ENCODE data around the gene MYO18B.

The MYO18B gene

DNA sequence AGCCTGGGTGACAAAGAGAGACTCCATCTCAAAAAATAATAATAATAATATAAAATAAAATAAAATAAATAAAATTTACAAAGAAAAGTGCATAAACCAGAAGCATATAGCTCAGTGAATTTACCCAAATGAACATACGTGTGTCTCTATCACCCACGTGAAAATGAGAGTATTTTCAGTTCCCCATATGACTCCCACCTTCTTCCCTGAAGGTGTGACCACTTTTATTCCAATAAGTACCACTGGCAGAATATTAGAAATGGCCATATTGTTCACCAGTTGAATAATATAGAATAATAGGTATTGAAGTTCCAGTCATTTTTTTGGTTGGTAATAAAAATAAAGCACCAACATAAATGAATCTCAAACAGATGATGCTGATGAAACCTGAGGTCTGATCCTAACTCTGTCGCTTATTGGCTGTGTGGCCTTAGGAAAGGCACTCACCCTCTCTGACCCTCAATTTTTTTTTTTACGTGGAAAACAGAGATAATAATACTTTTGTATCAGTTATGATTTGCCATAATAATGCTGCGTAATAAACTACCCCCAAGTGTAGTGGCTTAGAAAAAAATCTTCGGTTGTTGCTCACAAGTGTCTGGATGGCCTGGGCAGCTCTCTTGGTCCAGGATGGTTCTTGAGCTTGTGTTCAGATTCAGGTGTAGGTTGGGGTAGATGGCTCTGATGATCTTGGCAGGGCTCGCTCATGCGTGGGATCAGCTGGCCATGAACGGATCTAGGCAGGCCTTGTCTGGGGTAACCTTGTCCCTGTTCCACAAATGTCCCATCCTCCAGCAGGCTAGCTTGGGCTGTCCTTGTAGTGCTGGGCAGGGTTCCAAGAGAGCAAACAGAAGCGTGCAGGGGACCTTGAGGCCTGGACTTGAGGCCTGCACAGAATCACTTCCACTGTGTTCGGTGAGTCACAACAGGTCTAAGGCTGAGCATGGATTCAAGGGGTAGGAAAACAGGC, 88.1 kb downstream of the MYO18B start:
- DNase-seq = no peak

DNA sequence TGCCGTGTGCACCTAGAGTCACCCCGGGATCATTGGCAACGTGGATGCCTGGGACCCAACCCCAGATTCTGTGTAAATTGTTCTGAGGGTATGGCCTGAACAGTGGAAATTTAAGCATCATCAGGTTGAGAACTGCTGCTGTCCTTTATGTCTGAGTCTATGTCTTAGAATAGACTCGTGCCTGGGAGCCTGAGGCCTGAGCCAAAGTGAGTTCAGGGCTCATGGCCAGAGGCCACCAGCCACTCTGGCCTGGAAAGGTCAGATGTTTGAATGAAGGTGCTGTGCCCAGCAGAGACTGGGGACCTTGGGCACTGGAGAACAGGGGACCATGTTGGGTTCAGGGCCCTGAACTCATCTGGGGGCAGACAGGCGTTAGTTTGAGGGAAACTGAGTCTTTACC, 91.1 kb downstream of the MYO18B start:
- DNase-seq = no peak

DNA sequence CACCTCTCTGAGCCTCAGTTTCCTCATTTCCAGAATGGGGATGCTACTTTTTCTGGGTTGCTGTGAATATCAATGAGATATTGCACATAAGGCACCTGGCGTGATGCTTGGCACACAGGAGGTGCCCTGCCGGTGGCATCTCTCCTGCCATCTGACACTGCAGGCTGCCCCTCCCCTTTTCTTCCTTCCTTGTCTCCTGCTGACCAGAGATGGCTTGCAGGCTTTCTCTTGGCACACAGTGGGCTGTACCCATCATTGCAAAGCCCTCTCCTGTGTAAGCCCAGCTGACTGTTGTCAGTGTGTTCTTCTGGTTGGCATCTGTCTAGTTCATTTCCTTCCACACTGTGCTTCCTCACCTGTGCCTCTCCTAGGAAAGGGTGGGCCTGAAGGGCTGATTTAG, 91.7 kb downstream of the MYO18B start:
- no peak for DNase-seq

DNA sequence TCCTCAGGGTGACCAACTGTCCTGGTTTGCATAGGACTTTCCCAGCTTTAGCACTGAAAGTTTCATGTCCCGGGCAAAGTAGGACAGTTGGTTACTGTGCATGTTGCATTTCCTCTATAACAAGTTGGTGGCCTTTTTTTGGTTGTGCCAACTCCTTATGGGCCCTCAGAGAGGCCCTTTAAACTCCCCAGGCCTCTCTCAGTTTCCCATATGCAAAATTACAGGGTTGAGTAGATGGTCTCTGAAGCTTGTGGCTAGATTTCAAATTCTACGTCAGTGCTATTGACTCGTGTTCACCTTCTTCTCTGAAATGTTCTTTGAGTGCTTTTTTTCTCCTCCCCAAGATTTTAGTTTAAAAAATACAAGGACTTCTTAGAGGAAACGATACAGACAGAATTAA, 92.5 kb downstream of the MYO18B start:
- DNase-seq = no peak

DNA sequence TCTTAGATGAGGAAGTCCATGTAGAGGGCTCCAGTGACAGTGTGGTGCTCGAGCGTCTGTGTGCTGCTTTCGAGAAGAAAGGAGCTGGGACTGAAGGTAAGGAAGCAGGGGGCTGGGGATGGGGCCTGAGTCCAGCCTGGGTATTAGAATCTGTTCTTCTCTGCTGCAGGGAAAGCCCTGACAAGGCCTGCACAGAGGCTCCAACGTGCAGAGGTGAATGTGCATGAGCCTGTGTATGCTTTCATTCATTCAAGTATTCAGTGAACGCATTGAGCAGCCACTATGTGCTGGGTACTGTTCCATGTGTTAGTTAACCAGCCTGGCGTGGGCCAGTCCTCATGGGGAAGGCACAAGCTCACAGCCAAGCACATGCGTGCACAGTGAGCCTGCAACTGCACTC, 93.4 kb downstream of the MYO18B start:
- DNase-seq = no peak

DNA sequence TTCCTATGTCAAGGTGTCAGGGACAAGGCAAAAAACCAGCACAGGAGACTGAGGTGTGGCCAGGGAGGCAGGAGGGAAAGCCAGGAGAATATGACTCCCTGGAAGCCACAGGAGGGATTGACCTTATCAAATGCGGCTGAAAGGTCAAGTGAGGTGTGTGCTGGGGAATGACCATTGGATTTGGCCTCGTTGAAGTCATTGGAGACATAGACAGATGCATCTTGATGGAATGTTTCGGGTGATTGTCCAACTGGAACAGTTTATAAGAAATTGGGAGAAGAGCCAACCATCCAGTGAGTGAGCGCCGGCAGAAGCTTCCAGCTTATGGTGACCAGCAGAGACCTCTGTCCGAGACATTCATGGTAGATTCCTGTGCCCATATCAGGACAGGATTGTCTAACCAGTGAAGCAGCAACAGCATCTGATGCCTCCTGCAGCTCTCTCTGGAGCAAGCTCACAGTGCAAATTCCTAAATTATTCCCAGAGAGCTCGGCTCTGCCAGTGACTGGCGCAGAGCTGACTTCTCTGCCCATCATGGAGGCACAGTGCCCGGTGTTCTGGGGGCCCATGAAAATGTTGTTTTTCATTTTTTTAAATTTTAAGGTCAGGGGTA, 95.4 kb downstream of the MYO18B start:
- DNase-seq = no peak

DNA sequence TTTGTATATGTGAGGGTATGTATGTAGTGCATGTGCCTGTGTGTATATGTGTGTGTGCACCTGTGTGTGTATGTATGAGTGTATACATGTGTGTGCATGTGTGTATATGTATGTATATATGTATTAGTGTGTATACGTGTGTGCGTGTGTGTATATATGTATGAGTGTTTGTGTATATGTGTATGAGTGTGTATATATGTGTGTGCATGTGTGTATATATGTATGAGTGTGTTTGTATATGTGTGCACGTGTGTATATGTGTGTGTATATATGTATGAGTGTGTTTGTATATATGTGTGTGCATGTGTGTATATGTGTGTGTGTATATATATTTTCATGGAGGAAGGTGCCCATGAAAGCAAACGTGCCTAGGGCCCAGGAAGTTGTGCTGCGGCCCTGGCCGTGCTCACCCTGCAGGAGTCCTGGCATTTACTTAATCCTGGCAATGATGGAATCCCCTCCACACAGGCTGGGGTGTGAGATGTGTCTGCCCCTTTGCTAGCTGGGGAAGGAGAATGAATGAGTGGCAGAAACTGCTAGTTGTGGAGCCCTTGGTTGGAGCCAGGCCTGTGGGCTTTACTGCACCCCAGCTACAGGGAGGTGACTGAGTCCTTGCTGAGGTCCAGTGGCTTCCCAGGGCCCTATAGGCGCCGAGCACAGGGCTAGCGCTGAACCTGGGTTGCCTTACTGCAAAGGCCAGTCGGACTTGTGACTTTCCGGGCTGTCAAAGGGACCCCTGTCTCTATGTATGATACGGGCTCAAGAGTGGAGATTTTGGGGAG, 97.2 kb downstream of the MYO18B start:
- DNase-seq = no peak

DNA sequence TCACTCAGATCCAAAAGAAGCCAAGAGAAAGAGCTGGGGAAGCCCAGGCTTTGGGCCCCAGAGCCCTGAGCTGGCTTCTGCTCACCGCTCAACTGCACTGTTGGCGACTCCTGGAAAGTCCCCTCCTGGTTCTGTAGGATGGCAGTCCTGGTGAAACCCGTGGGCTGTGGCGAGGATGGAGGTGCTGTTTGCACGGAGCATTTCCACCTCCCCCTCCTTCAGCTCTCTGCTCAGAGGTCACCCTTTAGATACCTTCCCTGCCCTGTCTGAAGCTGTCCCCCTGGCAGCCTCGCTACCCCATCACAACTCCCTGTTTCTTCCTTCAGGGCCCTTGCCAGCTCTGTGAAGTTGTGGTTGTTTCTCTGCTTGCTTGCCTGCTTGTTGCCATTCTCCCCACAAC, 97.8 kb downstream of the MYO18B start:
- DNase-seq = no peak

DNA sequence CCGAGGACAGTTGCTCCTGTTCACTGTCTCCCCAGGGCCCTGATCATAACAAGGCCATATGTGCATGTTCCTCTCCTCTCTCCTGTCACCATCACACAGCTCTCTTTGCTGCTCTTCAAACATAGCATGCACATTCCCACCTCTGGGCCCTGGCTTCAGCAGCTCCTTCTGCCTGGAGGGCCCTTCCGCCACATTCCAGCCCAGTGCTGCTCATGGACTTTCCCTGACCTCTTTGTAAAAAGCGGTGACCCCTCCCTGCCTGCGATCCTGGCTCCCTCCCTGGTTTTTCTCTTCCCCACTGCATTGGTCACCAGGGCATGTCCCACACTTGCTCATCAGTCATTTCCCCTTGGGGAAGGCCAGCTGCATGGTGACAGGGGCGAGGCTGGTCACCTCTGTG, 98.2 kb downstream of the MYO18B start:
- DNase-seq = no peak

DNA sequence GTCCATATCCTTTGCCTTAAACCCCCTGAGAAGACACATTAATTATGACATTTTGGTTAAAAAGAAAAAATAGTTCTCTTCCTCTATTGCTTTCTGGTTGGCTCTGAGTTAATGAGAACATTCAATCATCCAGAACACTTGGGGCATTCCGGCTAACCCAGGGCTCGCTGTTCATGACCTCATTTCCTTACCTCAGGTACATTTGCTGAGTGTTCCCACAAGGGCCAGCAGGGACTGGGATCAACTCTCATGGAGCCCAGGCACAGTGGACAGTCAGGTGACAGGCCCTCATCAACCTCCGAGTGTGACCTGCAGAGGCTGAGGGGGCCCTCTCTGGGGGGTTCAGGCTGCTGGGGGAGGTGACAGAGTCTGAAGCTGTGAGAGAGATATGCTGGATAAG, 98.9 kb downstream of the MYO18B start:
- DNase-seq = no peak

DNA sequence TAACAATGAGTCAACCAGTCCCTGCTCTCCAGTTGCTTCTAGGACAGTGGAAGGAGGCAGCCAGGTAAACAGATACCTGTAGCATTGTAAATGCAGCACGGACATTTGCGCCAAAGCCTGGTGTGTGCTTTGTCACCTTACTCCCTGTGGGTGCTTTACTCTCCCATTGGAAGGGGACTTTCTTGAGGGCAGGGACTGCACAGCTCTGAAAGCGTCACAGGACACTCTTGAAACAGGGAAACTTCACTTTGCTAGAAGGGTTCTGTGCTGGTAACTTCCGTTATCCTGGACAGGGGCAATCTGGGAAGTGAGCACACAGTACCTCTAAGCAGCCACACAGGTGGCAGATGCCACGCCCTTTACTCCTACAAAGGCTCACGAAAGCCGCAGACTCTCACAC, 99.8 kb downstream of the MYO18B start:
- no peak for DNase-seq

DNA sequence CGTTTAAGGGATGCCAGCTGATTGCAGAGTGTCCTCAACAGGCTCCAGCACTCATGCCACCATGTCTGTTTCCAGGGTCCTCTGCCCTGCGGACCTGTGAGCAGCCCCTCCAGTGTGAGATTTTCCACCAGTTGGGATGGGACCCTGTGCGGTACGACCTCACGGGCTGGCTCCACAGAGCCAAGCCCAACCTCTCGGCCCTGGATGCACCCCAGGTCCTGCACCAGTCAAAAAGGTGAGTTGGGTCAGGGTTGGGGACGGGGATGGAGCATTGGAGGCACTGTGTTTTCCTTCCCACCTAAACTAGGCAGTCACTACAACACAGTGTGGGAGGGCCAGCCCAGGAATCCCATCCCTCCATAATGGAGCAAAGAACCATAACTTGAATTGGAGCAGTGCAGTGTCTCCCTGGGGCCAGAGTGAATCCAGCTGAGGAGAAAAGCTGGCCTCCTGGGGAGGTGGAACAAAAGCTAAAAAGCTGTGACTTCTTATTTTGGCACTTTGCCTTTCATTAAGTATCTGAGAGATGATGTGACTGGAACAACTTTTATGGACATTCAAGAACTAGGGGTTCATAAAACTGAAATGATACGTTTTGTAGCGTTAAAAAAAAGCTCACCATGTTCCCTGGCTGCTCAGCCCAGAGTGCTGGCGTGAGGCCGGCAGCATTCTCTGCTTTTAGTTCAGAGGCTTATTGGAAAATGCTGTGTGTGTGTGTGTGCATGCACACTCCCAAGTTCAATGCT, 101.8 kb downstream of the MYO18B start:
- no peak for DNase-seq

DNA sequence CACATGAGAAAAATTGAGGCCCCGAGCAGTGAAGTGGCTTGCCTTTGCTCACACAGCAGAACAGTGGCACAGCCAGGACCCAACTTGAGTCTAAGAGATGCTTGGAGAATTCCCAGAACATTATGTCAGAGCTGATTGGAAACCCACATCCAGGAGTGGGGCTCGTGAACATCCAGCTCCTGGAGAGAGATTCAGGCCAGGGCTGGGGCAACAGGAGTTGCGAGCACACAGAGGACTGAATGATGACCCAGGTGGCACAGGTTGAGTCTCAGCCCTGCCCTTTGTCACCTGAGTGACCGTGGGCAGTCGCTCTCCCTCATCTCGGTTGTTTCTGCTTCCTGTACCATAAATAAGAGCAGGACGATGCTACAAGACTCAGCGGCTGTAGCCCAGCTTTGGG, 102.6 kb downstream of the MYO18B start:
- DNase-seq = no peak

DNA sequence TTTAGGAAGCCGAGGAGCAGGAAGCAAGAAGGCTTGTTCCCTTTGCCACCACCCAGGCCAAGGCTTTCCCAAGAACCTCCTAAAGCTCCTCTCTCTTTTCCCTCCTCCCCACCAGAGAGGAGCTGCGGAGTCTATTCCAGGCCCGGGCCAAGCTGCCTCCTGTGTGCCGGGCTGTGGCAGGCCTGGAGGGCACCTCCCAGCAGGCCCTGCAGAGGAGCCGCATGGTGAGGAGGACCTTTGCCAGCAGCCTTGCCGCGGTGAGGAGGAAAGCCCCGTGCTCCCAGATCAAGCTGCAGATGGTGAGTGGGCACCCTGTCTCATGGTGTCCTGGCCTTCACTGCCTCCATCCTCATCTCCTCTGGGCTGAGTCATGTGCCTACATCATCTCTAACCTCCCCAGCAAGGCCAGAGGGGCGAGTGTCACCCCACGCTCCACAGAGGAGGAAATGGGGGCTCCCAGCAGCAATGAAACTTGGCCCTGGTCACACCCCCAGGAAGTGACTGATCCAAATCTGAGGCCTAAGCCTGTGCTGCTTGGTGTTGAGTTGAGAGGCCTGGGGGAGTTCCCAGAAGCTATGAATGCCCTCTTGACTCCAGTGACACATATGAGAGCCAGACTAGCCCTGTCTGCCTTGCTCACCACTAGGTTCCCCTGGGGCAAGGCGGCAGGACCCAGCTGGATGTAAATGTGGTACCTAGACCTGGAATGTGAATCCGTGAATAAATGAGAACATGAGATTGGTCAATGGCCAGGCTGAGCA, 104.2 kb downstream of the MYO18B start:
- DNase-seq = no peak

DNA sequence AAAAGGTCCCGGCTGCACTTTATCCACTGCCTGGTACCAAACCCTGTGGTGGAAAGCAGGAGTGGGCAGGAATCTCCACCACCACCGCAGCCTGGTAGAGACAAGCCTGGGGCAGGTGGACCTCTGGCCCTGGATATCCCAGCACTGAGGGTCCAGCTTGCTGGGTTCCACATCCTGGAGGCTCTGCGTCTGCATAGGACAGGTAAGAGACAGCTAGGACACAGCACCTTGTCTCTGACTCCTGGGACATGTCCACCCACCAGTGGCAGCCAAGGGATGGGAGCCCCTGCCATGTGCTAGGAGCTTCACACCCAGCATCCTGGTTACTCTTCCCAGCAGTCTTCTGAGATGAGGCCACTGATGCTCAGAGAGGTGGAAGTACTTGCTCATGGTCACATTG, 105.5 kb downstream of the MYO18B start:
- no peak for DNase-seq

DNA sequence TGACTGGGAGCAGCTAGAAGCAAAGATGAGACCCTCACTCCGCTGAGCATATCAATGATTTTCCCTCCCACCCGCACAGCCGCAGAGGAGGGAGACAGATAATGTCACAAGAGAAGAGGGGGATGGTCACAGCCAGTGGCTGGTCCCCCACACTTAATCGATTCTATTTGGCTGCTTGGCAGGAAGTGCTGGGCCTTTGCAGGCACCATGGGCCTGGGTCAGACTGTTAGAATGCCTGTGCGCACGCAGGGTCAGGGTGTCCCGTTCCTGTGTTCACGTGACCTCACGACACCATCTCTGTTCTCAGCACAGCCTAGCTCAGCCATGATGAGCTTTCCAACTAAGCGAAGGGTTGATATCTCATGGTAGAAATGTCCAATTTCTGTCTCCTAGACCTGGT, 107.0 kb downstream of the MYO18B start:
- DNase-seq = no peak

DNA sequence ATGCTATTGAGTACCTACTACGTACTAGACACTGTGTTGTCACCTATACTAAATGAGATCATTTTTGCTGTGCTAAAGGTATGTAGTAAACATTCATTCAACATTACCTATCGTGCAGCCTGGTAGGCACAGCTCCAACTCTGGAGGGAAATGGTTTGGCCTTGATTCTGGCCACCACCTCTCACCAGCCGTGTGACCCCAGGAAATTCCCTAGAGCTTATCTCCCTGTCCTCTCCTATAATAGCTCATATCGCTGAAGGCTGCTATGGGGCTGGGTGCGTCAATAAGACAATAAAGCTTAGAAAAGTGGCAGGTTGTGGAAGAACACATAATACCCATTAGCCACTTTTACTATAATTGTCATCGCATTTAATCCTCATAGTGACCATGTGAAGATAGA, 107.5 kb downstream of the MYO18B start:
- DNase-seq = no peak

DNA sequence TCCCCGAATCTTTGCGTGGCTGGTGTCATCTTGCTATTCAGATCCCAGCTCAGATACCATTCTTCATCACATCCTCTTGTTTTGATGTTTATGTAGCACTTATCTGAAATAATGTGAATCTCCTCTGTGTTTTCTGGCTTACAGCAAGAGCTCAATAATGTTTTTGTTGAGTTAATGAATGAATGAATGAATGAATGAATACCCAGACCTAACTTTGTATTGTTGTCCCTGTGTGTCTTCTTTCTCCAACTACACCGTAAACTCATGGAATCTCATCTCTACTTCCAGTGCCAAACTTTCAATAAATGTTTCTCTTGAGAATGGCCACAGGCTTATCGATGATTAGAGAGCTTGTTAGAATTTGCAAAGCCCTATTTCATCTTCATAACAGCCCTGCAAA, 110.2 kb downstream of the MYO18B start:
- DNase-seq = no peak

DNA sequence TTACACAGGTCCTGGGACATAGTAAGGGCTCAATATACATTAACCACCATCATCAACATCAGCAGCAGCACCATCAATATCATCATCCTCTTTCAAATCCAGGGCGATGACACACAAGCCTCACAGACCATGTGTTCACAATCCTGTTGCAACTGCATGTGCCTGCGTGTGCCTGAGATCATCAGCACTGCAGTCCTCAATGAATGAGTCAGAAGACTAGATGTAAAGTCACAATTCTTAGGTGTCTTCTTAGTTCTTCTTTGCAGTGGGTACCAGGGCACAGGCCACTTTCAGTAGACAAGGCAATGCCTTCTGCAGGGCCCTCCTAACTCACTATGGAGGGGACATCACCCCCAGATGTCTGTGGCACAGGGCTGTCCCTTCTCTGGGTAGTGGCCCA, 111.1 kb downstream of the MYO18B start:
- DNase-seq = no peak

DNA sequence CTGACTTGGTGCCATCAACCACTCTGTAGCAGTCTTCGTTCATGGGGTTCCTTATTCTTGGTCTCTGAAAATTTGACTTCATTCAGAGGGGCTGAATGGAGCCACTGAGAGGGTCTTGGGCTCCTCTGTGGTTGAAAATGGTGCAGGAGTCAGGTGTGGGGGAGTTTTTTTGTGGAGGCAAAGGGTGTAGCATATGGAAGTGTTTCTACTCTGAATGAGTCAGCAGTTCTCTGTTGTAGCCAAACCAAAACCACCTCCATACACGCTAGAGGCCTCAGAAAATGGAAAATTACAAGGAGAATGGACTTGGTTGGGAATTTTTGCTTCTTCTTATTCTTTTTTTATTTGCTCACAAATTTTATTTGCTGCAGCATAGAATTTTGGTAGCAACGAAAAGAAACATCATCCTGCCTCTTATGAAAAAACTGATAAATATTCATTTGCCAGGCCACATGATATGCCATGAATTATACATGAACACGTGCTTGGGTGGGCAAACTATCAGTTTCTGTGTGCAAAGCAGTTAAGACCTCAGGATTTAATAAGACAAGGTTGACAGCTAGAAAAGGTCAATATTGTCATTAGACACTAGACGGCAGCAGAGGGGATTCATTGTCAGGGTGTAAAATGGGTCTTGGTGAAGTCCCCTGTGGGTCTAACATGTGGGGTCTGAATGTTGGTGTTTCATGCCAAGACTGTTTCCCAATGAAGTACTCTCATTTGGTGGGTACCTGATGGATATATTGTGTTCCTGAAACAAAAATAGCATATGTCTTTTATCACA, 111.7 kb downstream of the MYO18B start:
- peak; percentile 69 to 75 for DNase-seq

DNA sequence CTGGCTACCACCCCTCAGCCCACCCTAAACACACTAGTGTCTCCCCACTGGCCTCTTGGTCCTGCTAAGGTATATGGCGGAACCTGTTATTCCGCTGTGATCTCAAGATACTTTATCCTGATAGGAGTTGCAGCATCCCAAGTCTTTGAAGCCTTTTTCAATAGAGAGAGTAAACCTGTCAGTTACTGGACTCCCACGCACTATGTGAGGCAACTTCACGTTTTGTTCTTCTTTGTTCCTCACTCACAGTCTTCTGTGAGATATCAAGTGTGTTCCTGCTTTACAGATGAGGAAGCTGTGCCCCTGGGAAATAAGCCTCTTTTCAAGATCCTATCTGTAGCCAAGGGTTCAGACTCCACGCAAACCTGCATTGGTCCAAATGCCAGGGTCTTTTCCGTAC, 127.8 kb downstream of the MYO18B start:
- no peak for DNase-seq
